H9 (cell line): Measurements from ENCODE around the gene NMT1. TPM values are rescaled to one million over a fixed set of nuclear protein-coding genes. Genes with fewer than 3 reads are reported as not detected.

ENCODE experiments used
- DNase-seq: peaks from one replicate; pipeline ENCODE4 v3.0.0-alpha.2; 2017
- H2AFZ ChIP-seq: one replicate; pipeline ENCODE4 v1.6.1; 2013; ENCODE audit warnings: mild to moderate bottlenecking, low read length, control low read depth, moderate library complexity
- H2AK5ac ChIP-seq: 2 replicates; pipeline ENCODE4 v1.6.1; 2013; ENCODE audit warnings: low read length, control low read depth, mixed read lengths; ENCODE audit not compliant: insufficient read length
- H2BK120ac ChIP-seq: one replicate; pipeline ENCODE4 v1.6.1; 2013; ENCODE audit warnings: low read depth, mild to moderate bottlenecking, low read length, control low read depth, inconsistent platforms; ENCODE audit not compliant: poor library complexity, severe bottlenecking
- H2BK12ac ChIP-seq: 2 replicates; pipeline ENCODE4 v1.6.1; 2013; ENCODE audit warnings: low read length, control low read depth, mixed read lengths, low read depth; ENCODE audit not compliant: insufficient read length
- H2BK15ac ChIP-seq: 2 replicates; pipeline ENCODE4 v1.6.1; 2013; ENCODE audit warnings: low read depth, low read length, control low read depth
- H2BK20ac ChIP-seq: one replicate; pipeline ENCODE4 v1.6.1; 2013; ENCODE audit warnings: low read depth, mild to moderate bottlenecking, low read length, control low read depth, inconsistent platforms; ENCODE audit not compliant: poor library complexity, severe bottlenecking
- H2BK5ac ChIP-seq: 2 replicates; pipeline ENCODE4 v1.6.1; 2013; ENCODE audit warnings: low read length, control low read depth, mixed read lengths; ENCODE audit not compliant: insufficient read length
- H3K14ac ChIP-seq: 2 replicates; pipeline ENCODE4 v1.6.1; 2013; ENCODE audit warnings: low read length, control low read depth; ENCODE audit not compliant: insufficient read depth
- H3K18ac ChIP-seq: 2 replicates; pipeline ENCODE4 v1.6.1; 2013; ENCODE audit warnings: low read depth, mild to moderate bottlenecking, mixed read lengths, low read length, control low read depth; ENCODE audit not compliant: insufficient read length
- H3K23ac ChIP-seq: 2 replicates; pipeline ENCODE4 v1.6.1; 2013; ENCODE audit warnings: low read length, control low read depth, mixed read lengths, low read depth; ENCODE audit not compliant: insufficient read length
- H3K23me2 ChIP-seq: 2 replicates; pipeline ENCODE4 v1.6.1; 2013; ENCODE audit warnings: low read depth, mild to moderate bottlenecking, mixed read lengths, low read length, control low read depth; ENCODE audit not compliant: insufficient read length, poor library complexity, severe bottlenecking
- H3K27ac ChIP-seq: 2 replicates; pipeline ENCODE4 v1.5.1; 2013; ENCODE audit warnings: low read length, control low read depth, mixed read lengths, low read depth; ENCODE audit not compliant: insufficient read length
- H3K27me3 ChIP-seq: 2 replicates; pipeline ENCODE4 v1.6.1; 2013; ENCODE audit warnings: low read length, control low read depth, inconsistent platforms; ENCODE audit not compliant: insufficient read depth
- H3K4ac ChIP-seq: 2 replicates; pipeline ENCODE4 v1.6.1; 2013; ENCODE audit warnings: low read depth, mild to moderate bottlenecking, control low read depth, inconsistent platforms, low read length, moderate library complexity
- H3K4me1 ChIP-seq: 2 replicates; pipeline ENCODE4 v1.6.1; 2013; ENCODE audit warnings: low read length, control low read depth, inconsistent platforms; ENCODE audit not compliant: insufficient read depth
- H3K4me2 ChIP-seq: 2 replicates; pipeline ENCODE4 v1.6.1; 2013; ENCODE audit warnings: low read length, control low read depth, mixed read lengths; ENCODE audit not compliant: insufficient read length, insufficient read depth
- H3K56ac ChIP-seq: 2 replicates; pipeline ENCODE4 v1.6.1; 2013; ENCODE audit warnings: low read depth, mild to moderate bottlenecking, mixed read lengths, low read length, control low read depth; ENCODE audit not compliant: insufficient read length
- H3K79me1 ChIP-seq: 2 replicates; pipeline ENCODE4 v1.6.1; 2013; ENCODE audit warnings: low read depth, mild to moderate bottlenecking, moderate library complexity, low read length, control low read depth, inconsistent platforms; ENCODE audit not compliant: insufficient read depth, poor library complexity, severe bottlenecking
- H3K79me2 ChIP-seq: 2 replicates; pipeline ENCODE4 v1.6.1; 2013; ENCODE audit warnings: low read length, control low read depth, inconsistent platforms; ENCODE audit not compliant: insufficient read depth
- H3K9ac ChIP-seq: 2 replicates; pipeline ENCODE4 v1.6.1; 2013; ENCODE audit warnings: low read length, control low read depth, mixed read lengths; ENCODE audit not compliant: insufficient read length; ENCODE audit errors: extremely low read depth
- H3K9me3 ChIP-seq: one replicate; pipeline ENCODE4 v1.6.1; 2013; ENCODE audit warnings: low read depth, low read length, inconsistent platforms; ENCODE audit not compliant: control insufficient read depth
- H3T11ph ChIP-seq: one replicate; pipeline ENCODE4 v1.6.1; 2013; ENCODE audit warnings: mild to moderate bottlenecking, low read length, control low read depth, inconsistent platforms
- H4K20me1 ChIP-seq: one replicate; pipeline ENCODE4 v1.6.1; 2013; ENCODE audit not compliant: control insufficient read depth, insufficient read length, insufficient read depth
- H4K5ac ChIP-seq: 2 replicates; pipeline ENCODE4 v1.6.1; 2013; ENCODE audit warnings: low read depth, mild to moderate bottlenecking, mixed read lengths, low read length, control low read depth; ENCODE audit not compliant: insufficient read length
- H4K8ac ChIP-seq: replicated peaks from 2 replicates; pipeline ENCODE4 v1.6.1; 2013; ENCODE audit warnings: low read length, control low read depth, mixed read lengths, low read depth; ENCODE audit not compliant: insufficient read length
- H4K91ac ChIP-seq: 2 replicates; pipeline ENCODE4 v1.6.1; 2013; ENCODE audit warnings: low read depth, mild to moderate bottlenecking, moderate library complexity, mixed read lengths, low read length, control low read depth; ENCODE audit not compliant: insufficient read length
- H3K27ac Mint-ChIP-seq, 3 experiments: 2 replicates in 2 of 3; 3 replicates in 1 of 3; pipeline ENCODE4 v1.8.0; 2020 to 2021; ENCODE audit warnings: mixed read lengths in 3 of 3, mild to moderate bottlenecking in 1 of 3, moderate library complexity in 1 of 3
- H3K27me3 Mint-ChIP-seq: 2 replicates; pipeline ENCODE4 v1.8.0; 2021; ENCODE audit warnings: low read depth, mild to moderate bottlenecking, moderate library complexity, mixed read lengths
- H3K36me3 Mint-ChIP-seq, 3 experiments: 2 replicates in 2 of 3; 3 replicates in 1 of 3; pipeline ENCODE4 v1.8.0; 2020 to 2021; ENCODE audit warnings: low read depth in 3 of 3, mixed read lengths in 3 of 3; ENCODE audit not compliant: insufficient read depth in 1 of 3
- H3K4me1 Mint-ChIP-seq, 2 experiments: 2 replicates each; pipeline ENCODE4 v1.8.0; 2020; ENCODE audit warnings: mixed read lengths in 2 of 2
- H3K4me3 Mint-ChIP-seq, 2 experiments: 2 replicates in 1 of 2; 3 replicates in 1 of 2; pipeline ENCODE4 v1.8.0; 2020 to 2021; ENCODE audit warnings: mild to moderate bottlenecking in 2 of 2, mixed read lengths in 2 of 2, moderate library complexity in 1 of 2
- H3K9me3 Mint-ChIP-seq, 2 experiments: 2 replicates in 1 of 2; 3 replicates in 1 of 2; pipeline ENCODE4 v1.8.0; 2020; ENCODE audit warnings: mild to moderate bottlenecking in 2 of 2, mixed read lengths in 2 of 2, moderate library complexity in 1 of 2
- CTCF ChIP-seq: fragments of 200-600 bp; sonication (generic); conservative IDR thresholded peaks from 3 replicates; pipeline ENCODE4 v1.8.0; 2021; ENCODE audit warnings: antibody characterized with exemption, mild to moderate bottlenecking
- WGBS: extraction: QIAGEN DNeasy Blood & Tissue Kit; methylation state at CpG from one replicate; pipeline ENCODE4 v1.1.7; 2013; ENCODE audit warnings: missing lambda C conversion rate, low lambda C conversion rate, mixed read lengths; ENCODE audit not compliant: insufficient read length; ENCODE audit errors: extremely low coverage; 5-methylcytosine and 5-hydroxymethylcytosine counted together
- total RNA-seq: library from RNA; stranded (reverse); gene quantifications from 2 replicates; pipeline ENCODE4 v1.2.1, GENCODE V29; 2021

The NMT1 gene
- total RNA-seq, 1 experiment from 2014 or later: 150 TPM

DNA sequence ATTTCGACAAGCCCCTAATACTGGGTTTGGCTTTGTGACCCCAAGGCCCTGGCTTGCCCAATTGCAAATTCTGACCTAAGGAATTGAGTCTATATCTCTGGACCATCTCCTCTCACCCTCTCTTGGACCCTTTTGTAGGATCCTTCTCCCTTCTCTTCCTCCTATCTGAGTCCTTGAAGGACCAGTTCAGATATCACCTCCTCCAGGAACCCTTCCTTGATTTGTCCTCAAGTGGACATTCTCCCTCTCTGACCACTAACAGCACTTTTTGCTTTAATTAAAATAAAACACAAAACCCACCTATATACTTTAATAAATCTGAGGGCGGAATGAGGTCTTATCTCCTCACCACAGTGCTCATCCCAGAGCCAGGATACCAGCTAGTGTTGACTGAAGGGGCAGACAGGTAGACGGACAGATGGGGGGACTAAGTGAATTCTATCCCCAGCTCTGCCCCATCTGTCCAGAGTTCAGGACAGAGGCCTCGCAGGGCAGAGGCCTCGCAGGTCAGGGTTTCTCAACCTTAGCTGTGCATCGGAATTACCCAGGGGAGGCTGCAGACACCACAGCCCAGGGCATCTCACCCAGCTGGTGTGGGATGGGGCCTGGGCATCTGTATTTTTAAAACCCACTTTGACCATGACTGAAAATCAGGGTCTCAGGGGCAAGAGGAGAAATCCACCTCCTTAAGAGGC is 62.1 kb downstream of the NMT1 start:
- H2BK20ac ChIP-seq: no peak overlapping the region
- Mint-ChIP-seq H3K36me3 (no peaks in the 10 kb centered on the region; a peak in 4 of 7 replicates), H3K27ac (peak overlapping the region in 2 of 3 experiments; percentile 26 to 55; a peak in 3 of 7 replicates), H3K4me3 (no peak overlapping the region), H3K4me1 (peaks cover 13 to 19% of the 10 kb centered on the region in 2 experiments), H3K9me3 (no peaks in the 10 kb centered on the region), H3K27me3 (no peaks in the 10 kb centered on the region)
- no peaks in the 10 kb centered on the region for H3K79me1 ChIP-seq
- no peak overlapping the region for H2BK15ac ChIP-seq
- H3K4me2 ChIP-seq: no peak overlapping the region
- H2AFZ ChIP-seq: no peak overlapping the region
- no peak overlapping the region for H2BK12ac ChIP-seq
- no peak overlapping the region for H3K56ac ChIP-seq
- DNase-seq: no peak
- H3K9ac ChIP-seq: no peak overlapping the region
- H3T11ph ChIP-seq: no peak overlapping the region
- H3K4me1 ChIP-seq: no peaks in the 10 kb centered on the region; the same call in 1 of the 2 replicates
- H3K27ac ChIP-seq: no peak overlapping the region
- H3K9me3 ChIP-seq: no peaks in the 10 kb centered on the region
- no peak overlapping the region for H2BK5ac ChIP-seq
- no CpG with 5 or more reads among the region's 6 CpGs for WGBS
- no peak overlapping the region for H2AK5ac ChIP-seq
- H3K23me2 ChIP-seq: no peaks in the 10 kb centered on the region
- no peak overlapping the region for H3K4ac ChIP-seq
- no peaks in the 10 kb centered on the region for H4K20me1 ChIP-seq
- H2BK120ac ChIP-seq: no peak overlapping the region
- no peak overlapping the region for H4K91ac ChIP-seq
- H3K14ac ChIP-seq: no peak overlapping the region
- no peaks in the 10 kb centered on the region for H3K79me2 ChIP-seq
- no peak overlapping the region for H4K8ac ChIP-seq
- H3K27me3 ChIP-seq: no peaks in the 10 kb centered on the region
- no peak overlapping the region for H4K5ac ChIP-seq
- H3K23ac ChIP-seq: no peak overlapping the region
- no peak for TF ChIP-seq CTCF
- no peak overlapping the region for H3K18ac ChIP-seq
